HG02852 (cell line): ENCODE data around the gene FGF9.

Source experiments
- ATAC-seq: cut with Tn5 transposase; IDR thresholded peaks from one replicate; pipeline ENCODE4 v1.9.1; 2021; ENCODE audit warnings: mild to moderate bottlenecking, moderate library complexity; ENCODE audit not compliant: unreplicated experiment

FGF9 gene

DNA sequence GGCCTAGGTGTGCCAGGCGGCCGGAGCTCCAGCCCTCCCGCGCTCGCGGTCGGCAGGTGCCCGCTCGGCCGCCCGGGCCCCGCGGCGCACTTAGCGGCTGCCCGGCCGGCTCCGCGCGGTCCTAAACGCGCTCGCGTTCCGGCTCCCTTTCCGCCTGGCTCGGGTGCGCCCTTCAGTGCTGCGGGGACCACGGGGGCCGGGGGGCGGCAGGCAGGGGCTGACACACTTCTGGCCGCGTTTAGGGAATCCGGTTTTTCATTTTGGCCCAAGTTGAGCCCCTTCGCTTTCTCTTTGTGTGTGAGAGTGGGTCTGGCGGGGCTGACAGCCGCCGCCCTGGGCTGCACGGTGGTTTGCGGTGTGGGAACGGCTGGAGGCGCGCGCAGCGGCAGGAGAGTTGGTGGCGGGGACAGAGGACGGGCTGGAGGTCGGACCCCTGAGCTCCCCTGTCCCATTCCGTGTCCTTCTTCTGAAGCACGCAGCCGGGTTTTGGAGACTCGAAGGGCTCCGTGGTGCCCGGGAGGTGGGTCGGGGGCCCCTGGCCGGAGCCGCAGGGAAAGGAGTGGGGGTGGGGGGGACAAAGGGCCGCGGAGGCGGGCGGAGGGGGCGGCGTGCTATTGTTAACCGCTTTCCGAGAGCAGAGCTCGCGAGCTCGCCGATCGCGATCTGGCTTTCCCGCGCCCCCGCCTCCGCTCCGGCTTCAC, 3.1 kb downstream of the FGF9 start:
- ATAC-seq: peak; percentile 22

DNA sequence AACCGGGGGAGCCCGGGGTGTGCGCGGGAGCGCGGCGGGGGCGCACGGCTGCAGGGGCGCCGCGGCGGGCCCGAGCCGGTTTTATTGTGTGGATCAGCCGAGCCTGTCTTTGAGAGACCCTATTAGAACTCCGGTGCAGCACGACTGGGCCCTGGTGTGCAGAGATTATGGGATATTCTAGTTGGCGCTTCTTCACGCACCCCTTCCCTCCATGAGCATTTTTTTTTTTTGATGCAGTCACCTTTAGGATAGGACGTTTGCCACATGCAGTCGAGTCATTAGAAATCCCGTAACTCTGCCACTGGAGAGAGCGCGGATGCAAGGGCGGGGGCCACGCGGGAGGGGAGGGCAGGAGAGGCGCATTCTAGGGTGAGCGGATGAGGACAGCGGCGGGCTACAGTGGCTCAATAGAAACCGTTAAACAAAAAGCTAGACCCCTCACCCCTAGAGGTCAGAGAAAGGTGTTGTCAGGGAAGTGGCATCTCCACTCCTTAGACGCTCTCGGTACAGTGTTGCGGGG, 3.7 kb downstream of the FGF9 start:
- no peak for ATAC-seq

DNA sequence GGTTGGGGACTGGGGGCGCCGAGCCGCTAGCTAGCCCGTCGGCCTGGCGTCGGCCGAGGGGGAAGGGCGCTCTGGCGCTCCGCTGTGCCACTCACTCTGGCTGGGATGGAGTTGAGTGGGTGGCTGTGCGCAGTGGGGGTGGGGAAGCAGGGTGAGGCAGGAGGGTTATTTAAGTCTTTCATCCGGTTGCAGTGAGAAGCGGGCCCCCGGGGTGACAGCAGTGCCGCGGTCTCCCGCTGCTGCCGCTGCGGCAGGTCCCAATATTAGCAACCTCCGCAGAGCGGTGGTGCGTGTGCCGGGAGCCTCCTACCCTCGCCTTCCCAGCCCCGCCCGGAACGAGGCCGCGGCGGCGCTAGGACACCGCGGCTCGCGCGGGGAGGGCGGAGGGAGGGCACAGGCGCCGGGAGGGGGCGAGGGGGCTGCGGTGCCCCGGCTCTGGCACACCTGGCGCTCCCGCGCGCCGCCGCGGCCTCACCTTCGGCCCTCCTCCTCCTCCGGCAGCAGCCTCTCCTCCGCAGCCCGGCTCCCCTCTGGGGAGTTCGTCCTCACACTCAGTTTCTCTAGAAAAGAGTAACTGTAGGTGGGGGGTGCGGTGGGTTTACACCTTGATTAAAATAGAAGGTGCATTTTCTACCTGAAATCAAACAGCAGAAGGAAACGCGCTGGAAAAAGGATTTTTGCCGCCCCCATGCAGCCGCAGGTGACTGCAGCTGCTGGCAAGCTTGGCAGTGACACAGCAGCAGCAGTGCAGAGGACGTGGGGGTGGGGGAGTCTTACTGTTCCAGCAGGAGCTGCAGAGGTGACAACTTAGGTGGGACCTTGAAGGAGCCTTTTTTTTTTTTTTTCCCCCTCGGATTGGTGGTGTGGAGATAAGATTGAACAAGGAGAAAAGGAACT, 4.5 kb downstream of the FGF9 start:
- no peak for ATAC-seq

DNA sequence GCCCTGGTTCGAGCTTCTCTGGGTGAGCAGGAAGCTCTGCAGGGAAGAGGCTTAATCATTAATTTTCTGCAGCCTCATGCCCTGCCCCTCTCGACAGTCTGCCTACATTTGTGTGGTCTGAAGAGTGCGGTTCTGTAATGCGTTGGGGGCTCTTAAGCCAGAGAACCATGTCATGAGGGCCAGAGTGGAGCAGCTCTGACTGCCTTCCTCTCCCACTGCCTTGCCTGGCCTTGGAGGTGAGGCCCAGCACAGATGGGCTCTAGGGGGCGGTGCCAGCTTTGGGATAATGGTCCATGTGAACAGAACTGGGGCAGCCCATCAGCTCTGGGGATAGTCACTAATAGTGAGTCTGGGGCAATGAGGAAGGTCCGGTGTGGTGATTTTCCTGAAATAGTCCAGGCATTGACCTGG, 5.7 kb downstream of the FGF9 start:
- ATAC-seq: no peak

DNA sequence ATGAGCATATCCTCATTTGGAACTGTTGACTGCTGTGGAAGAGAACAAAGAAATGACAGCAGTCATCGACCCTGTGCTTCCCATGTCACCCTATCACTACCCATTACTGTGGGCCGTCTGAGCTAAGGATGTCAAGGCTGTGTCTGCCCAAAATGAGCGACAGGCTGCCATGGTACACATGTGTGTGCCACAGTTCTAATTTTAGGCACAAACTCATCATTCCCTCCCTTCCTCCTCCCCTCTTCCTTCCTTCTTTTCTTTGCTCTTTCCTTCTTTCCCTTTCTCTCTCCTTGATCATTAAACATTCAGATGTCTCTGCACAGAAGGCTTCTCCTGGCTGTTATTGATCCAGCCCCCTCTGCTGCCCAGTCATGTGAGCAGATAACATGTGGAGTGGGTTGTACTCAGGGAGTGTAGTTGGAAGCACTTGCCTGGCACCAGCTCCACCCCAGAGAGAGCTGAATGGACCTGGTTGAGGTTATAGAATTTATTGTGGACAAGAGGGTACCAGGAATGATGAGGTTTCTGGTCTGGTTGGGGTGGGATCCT, 6.3 kb downstream of the FGF9 start:
- no peak for ATAC-seq

DNA sequence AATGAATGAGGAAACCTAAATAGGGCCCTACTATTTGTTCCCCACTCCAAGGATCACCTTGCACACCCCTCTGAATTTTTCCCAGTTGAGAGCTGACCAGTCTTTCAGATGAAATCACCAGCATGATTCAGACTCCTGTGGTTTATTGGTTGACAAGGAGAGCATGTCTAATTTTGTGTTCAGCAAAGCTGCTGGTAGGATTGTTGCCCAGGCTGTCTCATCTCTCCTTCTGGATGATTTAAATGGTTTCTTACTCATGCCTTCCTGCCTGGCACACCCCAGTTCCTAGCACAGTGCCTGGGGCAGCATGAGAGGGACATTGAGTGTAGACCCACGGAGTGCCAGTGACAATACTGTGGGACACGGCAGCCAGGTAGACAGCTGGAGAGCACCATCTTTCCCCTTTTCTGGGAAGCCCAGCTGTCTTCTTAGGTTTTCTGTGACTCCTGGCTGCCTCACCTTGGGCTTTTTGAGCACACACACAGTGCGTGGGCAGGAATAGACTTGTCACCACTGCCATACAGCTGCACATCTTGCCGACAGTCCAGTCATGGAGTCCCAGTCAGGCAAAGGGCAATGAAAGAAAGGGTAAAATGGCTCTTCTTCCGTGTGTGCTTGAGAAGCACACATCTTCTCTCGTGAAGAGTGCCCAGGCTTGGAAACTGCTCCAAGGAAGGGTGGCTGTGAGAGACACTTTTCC, 12.3 kb downstream of the FGF9 start:
- ATAC-seq: no peak

DNA sequence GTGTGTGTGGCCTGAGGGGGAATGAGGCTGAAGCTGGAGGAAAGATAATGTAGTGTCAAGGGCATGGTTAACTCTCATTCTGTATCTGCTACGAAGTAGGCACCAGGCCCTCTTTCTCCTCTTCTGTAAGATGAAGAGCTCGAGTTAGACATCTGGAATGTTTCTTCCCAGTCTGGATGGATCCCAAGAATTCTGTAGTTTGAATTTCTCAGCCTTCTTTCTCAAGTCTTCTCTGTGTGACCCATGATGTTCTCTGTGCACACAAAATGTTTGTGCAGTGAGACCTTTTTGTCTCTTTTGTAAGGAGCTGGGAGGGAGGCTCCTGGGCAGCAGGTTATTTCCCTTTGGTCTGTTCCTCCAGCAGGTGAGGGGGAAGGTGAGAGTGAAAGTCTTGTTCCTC, 13.7 kb downstream of the FGF9 start:
- no peak for ATAC-seq

DNA sequence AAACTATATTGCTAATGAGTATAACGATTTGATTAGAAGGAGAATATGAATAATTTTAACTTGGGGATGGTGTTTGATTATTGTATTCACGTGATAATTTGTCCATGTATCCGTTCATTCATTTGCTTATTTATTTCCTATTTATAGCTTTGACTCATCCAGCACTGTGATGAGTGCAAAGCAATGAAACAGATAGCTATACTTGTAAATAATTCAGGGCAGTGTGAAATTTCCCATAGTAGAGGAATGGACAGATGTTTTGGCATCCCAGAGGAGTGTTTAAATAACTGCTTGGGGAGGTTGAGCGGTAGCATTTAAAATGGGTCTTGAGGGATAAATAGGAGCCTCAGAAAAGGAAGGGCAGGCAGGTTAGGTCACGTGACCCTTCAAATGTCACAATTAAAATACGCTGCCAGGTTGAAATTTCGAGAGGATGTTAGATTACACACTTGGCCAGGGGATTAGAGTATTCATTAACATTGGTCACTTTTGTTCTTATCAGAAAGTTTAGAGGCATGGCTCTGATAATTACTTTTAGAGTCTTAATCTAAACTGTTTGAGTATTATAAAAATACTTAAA, 14.7 kb downstream of the FGF9 start:
- ATAC-seq: no peak

DNA sequence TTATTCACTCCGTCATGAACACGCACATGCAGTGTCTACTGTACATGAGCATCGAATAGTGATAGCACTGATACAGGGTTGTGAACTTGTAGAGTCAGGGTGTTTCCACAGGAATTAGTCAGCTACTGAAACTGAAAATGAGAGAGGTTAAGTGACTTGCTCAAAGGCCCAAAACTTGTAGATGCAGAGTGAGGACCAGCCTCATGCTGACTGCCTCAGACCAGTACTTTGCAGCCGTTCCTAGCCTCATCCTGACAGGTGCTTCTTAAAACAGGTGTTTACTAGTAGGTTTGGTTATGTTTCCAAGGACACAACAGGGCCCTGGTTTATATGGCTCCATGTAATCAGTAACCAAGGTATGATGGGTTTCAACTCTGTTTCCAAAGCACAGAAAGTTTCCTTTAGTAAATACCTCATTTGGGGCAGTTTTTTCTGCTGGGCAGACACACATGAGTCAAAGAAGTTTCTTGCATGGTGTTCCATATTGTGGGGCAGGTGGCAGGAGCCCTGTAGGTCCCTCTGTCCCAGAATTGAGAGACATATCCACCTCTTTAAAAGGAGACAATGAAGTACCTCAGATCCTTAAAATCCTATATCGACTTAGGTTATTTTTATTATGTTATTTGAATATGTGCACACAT, 16.0 kb downstream of the FGF9 start:
- ATAC-seq: peak; percentile 99

DNA sequence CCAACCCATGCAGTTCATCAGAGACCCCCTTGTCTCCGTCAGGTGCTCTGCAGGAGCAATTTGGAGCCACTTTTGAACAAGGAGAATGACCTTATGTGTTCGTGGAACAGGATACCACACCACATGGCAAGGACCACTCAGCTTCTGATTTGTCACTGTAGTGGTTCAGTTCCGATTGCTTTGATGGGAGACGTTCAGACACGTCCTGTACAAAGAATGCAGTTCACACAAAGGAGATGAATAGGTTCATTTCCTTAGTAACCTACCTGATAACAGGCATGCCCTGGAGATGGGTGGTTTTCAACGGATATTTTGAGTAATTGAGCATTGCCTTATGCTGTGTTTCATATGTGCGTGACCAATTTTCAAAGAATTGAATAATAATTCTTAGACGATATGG, 17.2 kb downstream of the FGF9 start:
- no peak for ATAC-seq

DNA sequence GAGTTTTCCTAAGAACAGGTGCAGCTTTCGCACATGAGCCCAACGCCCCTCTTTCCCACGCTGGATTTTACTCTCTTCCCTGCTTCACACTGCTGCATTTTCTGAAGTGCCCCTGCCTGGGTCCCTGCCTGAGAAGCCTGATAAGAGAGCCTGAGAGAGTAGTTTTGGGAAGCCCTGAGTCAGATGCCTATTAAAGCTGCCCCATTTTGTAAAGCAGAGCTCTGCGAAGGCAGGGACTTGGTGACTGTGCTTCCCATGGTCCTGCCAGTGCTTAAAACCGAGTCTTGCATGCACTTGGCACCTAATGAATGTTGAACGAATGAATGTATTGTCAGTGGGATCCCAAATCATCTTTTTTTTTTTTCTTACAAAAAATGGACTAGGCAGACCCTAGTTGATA, 18.2 kb downstream of the FGF9 start:
- ATAC-seq: no peak

DNA sequence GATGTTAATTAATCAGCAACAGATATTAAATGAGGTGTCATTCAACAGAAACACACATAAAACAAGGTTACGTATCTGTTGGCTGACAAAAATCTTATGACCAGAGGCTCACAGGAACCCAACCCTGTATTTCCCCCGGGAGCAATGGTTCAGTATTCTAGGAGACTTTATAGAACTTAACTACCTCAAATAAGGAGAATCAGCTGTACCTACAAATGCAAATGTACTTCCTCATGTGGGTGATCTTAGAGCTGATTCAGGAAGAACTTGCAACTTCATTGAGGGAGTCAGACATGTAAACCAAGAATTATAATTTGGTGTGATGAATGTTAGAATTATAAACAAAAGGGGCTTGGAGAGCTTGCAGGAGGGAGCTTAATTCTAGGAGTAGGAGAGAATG, 20.1 kb downstream of the FGF9 start:
- ATAC-seq: no peak

DNA sequence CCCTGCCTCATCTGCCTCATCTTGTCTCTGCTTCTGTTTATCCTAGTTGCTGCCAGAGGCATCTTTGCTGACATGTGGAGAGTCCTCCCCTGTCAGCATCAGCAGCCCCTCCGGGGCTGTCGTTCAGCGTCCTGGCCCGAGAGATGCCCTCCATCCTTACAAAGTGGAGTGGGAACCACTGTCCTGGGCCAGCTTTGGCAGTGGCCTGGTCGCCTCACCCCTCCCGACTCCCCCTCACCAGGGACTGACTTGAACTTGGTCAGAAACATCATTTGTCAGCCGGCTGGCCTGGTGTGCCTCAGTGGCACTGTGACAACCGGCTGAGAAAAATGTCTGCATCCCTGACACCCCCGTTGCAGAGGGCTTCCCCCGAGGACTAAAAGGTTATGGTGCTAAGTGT, 20.6 kb downstream of the FGF9 start:
- no peak for ATAC-seq

DNA sequence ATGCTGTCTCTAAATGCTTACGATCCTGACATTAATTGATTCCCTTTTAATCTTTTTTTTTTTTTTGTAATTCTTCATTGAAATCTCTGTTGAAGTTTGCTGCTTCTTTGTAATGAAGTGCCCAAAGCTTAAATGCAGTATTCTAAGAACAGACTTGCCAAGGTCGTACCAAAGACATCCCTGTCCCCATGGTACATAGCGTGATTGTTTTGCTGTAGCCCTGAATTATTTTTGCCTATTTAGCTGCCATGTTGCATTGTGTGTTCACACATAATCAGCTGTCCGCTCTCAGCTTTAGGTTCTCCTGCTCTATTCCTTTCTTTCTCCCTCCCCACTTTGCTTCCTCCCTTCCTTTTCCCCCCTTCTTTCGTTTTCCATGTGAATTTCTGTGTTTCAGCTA, 21.1 kb downstream of the FGF9 start:
- ATAC-seq: no peak

DNA sequence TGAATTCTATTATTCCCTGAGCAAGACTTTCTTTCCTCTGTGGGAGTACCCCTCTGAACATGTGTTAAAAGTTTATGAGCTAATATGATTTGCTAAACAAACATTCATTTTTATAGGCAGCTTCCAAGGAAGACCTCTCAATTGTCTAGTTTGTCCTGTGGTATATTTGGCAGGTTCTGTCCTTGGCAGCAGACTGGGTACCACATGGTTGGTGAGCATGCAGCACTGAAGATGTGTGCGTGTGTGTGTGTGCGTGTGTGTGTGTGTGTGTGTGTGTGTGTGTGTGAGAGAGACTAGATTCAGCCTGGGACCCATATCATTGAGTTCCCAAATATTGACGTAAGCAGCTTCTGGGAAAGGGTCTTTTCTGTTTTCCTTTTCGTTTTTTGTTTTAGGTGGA, 24.0 kb downstream of the FGF9 start:
- no peak for ATAC-seq

DNA sequence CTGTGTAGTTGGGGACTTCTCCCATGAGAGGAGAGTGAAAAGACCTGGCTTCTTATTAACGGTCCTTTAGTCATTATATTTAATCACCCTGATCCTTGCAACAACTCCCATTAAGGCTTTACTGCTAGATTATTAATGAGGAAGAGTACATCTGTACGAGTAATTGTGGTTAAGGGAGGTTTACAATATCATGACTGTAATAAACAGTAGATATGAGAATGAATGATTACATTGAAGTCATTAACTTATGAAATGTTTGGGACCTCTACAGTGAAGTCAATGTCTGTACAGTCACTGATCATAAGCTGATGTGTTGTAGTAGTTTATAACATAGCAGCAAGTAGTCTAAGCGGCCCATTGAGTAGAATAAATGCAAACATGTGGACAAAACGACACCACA, 24.7 kb downstream of the FGF9 start:
- ATAC-seq: no peak

DNA sequence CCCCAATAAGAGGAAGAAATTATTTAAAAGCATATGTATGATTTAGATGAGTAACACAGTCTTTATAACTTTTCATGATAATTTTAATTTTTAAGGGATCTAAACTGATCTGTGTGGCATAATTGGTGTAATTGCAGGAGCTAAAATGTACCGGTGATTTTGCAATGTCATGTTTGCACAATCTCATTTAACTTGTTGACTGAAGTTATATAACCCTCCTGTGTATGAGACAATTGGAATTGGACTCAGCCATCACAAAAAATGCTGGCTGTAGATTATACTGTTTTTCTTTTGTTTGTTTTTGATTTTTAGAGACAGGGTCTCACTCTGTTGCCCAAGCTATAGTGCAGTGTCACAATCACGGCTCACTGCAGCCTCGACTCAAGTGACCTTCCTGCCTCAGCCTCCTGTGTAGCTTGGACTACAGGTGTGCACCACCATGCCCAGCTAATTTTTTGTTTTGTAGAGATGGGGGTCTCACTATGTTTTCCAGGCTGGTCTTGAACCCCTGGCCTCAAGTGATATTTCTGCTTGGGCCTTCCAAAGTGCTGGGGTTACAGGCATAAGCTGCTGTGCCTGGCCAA, 26.1 kb downstream of the FGF9 start:
- no peak for ATAC-seq

DNA sequence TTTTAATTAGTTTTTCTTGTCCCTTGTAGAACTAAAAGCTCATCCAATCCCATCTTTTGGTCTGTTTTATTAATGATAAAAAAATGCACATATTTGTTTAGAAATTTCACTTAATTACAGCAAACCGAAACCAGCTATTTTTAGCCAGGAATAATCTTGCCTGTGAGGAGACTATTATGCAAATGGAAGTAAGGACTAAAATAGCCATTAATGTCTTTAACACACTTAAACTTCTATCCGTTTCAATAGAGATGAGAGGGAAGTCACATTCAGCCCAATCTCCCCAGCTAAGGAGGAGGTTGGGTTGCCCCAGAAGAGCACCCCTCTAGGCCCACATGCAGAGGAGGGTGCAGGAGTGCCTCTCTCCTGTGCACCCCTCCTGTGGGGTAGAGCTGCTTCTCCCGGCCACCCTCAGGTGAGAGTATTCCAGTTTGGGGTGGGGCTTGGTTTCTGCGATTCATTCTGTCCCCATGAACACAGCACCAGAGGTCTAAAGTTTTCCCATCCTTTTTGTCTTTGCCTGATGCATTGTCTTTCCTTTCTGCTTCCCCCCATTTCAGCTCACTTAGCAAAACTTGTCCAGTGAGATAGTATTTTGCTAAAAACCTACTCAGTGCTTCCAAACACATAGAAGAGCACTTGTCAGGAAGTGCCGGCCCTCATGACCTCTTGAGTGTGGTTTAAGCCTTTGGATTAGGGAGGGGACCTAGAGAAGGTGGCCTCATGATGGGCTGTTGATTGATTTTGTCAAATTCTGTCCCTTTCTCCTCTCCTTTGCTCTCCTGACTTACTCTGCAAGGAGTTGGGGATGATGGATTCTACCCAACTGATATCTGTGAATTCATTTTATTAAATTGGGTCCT, 28.2 kb downstream of the FGF9 start:
- ATAC-seq: no peak

DNA sequence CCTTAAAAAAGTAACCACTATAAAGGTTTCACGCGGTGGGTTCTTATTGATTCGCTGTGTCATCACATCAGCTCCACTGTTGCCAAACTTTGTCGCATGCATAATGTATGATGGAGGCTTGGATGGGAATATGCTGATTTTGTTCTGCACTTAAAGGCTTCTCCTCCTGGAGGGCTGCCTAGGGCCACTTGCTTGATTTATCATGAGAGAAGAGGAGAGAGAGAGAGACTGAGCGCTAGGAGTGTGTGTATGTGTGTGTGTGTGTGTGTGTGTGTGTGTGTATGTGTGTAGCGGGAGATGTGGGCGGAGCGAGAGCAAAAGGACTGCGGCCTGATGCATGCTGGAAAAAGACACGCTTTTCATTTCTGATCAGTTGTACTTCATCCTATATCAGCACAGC, 30.6 kb downstream of the FGF9 start:
- no peak for ATAC-seq
